AG04450 (cell line): Measurements from ENCODE around the gene IRAK3. TPM values are rescaled to one million over a fixed set of nuclear protein-coding genes. Genes with fewer than 3 reads are reported as not detected.

Experiments
- CTCF ChIA-PET: fragments of 300-600, 350-600 bp; formaldehyde crosslinking; extraction: SDS; loops from one replicate; lab custom pipeline; 2022; ENCODE audit warnings: antibody characterized with exemption, inconsistent platforms; lab: Charles Lee
- POLR2A ChIA-PET: fragments of 350-600 bp; formaldehyde crosslinking; extraction: SDS; loops from one replicate; lab custom pipeline; 2021; ENCODE audit warnings: antibody characterized with exemption, inconsistent platforms; lab: Yijun Ruan, JAX
- DNase-seq: peaks from one replicate; pipeline ENCODE4 v3.0.0-alpha.2; 2011; ENCODE audit warnings: low read depth, low spot score
- H3K27ac ChIP-seq: one replicate; pipeline ENCODE4 v1.5.1; 2012; ENCODE audit warnings: low read depth, low read length, control low read depth
- H3K27me3 ChIP-seq: one replicate; pipeline ENCODE4 v1.6.0; 2012; ENCODE audit warnings: low read length; ENCODE audit not compliant: control insufficient read depth, insufficient read depth
- H3K4me3 ChIP-seq: 2 replicates; pipeline ENCODE4 v1.5.1; 2011; ENCODE audit warnings: mild to moderate bottlenecking, low read depth, low read length, control low read depth
- H3K9me3 ChIP-seq: 2 replicates; pipeline ENCODE4 v1.5.1; 2012; ENCODE audit warnings: low read length; ENCODE audit not compliant: control insufficient read depth, insufficient read depth
- polyA minus RNA-seq: library from RNA; depleted of rRNA, polyadenylated mRNA; stranded (reverse); fragments of >200 nt; gene quantifications from 2 replicates; pipeline ENCODE4 v1.2.3, GENCODE V29; 2011; rRNA and poly(A)+ RNA removed
- polyA plus RNA-seq: library from polyadenylated mRNA; depleted of rRNA; stranded (reverse); fragments of >200 nt; gene quantifications from 2 replicates; pipeline ENCODE4 v1.2.3, GENCODE V29; 2011; rRNA removed
- TF ChIP-seq, protein P1 (sequence below): IDR thresholded peaks from 2 replicates; pipeline ENCODE4 v1.5.1; 2011; ENCODE audit warnings: low read depth, low read length, control low read depth, inconsistent platforms

IRAK3 gene, protein sequence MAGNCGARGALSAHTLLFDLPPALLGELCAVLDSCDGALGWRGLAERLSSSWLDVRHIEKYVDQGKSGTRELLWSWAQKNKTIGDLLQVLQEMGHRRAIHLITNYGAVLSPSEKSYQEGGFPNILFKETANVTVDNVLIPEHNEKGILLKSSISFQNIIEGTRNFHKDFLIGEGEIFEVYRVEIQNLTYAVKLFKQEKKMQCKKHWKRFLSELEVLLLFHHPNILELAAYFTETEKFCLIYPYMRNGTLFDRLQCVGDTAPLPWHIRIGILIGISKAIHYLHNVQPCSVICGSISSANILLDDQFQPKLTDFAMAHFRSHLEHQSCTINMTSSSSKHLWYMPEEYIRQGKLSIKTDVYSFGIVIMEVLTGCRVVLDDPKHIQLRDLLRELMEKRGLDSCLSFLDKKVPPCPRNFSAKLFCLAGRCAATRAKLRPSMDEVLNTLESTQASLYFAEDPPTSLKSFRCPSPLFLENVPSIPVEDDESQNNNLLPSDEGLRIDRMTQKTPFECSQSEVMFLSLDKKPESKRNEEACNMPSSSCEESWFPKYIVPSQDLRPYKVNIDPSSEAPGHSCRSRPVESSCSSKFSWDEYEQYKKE
- 2.9 and 3.4 TPM in 2 replicates for polyA plus RNA-seq
- 2.5 and 4.2 TPM in 2 replicates for polyA minus RNA-seq

DNA sequence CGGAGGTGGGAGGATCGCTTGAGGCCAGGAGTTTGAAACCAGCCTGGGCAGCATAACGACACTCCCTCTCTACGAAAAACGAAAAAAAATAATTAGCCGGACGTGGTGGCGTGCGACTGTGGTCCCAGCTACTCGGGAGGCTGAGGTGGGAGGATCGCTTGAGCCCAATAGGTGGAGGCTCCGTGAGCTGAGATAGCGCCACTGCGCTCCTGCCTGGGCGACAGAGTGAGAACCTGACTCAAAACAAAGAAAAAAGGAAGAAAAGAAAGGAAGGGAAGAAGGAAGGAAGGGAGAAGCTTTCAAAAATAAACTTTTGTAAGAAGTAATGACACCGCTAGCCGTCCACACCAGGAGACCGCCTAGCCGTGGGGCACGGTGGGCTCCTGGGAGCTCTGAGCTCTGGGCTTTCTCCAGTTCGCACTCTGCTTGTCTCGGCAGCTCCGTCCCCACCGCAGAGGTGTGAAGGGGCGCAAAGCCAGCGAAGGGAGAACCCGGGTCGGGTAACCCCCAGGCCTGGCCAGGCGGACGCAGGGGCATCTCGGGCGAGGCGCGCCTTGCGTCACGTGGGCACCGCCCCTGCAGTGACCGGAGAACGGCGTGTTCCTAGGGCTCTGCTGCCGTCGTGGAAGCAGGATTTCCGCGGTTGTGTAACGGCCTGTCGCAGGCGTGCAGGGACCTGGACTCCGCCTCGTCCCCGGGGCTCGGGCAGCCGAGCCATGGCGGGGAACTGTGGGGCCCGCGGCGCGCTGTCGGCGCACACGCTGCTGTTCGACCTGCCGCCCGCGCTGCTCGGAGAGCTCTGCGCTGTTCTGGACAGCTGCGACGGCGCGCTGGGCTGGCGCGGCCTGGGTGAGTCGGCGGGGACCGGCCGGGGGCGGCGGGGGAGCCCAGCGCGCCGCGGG lies at the start of gene IRAK3:
IRAK3 (plus strand) TSS at position 631 of the 902 bp plus-strand sequence; CDS start at position 717, 86 bp downstream.
- DNase-seq = no peak
- Histone ChIP-seq H3K9me3 (no peaks in the 10 kb centered on the region; the same call in 1 of the 2 replicates), H3K27ac (no peak within 1 kb of the TSS), H3K27me3 (peaks cover 6% of the 10 kb centered on the region), H3K4me3 (peak within 1 kb of the TSS; percentile 66)
- TF ChIP-seq, protein P1, sequence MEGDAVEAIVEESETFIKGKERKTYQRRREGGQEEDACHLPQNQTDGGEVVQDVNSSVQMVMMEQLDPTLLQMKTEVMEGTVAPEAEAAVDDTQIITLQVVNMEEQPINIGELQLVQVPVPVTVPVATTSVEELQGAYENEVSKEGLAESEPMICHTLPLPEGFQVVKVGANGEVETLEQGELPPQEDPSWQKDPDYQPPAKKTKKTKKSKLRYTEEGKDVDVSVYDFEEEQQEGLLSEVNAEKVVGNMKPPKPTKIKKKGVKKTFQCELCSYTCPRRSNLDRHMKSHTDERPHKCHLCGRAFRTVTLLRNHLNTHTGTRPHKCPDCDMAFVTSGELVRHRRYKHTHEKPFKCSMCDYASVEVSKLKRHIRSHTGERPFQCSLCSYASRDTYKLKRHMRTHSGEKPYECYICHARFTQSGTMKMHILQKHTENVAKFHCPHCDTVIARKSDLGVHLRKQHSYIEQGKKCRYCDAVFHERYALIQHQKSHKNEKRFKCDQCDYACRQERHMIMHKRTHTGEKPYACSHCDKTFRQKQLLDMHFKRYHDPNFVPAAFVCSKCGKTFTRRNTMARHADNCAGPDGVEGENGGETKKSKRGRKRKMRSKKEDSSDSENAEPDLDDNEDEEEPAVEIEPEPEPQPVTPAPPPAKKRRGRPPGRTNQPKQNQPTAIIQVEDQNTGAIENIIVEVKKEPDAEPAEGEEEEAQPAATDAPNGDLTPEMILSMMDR = no peak
- ChIA-PET CTCF (interaction anchor here (1.6 kb wide), 1 partner anchor 44 kb away, joined by 3 read pairs; no protein-coding TSS in a partner anchor), POLR2A (interaction anchor here (1.4 kb wide), 1 partner anchor 19 kb away, joined by 12 read pairs; the partner anchor contains the start of gene TMBIM4)

DNA sequence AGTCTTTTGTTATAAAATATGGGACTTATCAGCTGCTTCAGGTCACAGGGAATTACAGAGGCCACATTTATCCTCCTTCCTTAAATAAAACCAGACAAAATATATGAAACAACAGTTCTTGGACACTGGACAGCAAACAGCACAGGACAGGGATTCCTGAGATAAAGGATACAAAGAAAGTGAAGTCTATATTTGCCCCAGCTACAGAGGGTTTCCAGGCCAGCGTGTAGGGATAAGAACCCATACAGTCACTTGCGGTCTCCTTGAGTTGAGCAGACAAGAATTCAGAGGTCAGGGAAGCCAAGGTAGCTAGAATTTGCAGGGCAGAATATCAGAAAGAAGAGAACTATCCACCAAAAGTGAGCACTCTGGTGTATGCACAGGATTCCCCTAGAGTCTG lies 49.7 kb upstream of the IRAK3 start:
- no peak for DNase-seq
- TF ChIP-seq, protein P1 = no peak
- no peak overlapping the region for H3K4me3 ChIP-seq
- H3K27ac ChIP-seq = no peak overlapping the region
- ChIA-PET POLR2A (no interaction called here), CTCF (interaction anchor here (1.6 kb wide), 1 partner anchor 30 kb away, joined by 6 read pairs; the partner anchor contains the start of gene TMBIM4)
- no peaks in the 10 kb centered on the region for H3K27me3 ChIP-seq
- H3K9me3 ChIP-seq = peaks cover 2% of the 10 kb centered on the region; the same call in 1 of the 2 replicates

DNA sequence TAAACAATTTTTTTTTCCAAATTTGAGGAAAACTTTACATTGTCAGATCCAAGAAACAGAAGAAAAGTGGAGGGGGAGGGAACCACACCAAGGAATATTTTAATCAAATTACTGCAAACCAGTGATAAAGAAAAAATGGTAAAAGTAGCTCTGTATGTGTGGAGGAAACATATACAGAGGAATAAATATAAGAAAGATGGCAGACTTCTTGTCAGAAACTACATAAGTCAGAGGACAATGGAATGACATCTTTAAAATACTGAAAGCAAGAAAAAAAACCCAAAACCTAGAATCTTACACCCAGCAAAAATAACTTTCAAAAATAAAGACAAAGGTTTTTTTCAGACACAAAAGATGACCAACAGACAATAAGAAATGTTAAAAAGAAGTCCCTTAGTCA lies 48.3 kb upstream of the IRAK3 start:
- peaks cover 2% of the 10 kb centered on the region; the same call in 1 of the 2 replicates for H3K9me3 ChIP-seq

DNA sequence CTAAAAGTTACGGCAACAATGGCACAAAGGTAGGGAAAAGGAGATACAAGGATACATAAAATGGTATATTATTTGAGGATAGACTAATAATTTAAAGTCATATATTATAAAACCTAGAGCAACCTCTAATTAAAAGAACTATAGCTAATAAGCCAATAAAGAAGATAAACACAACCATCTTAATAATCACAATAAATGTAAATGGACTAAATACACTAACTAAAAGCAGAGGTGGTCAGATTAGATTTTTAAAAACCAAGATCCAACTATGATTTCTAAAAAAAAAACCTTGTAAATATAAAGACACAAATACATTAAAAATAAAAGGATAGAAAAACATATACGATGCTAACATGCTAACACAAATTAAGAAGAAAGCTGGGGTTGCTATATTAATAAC lies 47.7 kb upstream of the IRAK3 start:
- no peak for DNase-seq
- Histone ChIP-seq H3K9me3 (peaks cover 2% of the 10 kb centered on the region; the same call in 1 of the 2 replicates), H3K27ac (no peak overlapping the region), H3K4me3 (no peak overlapping the region), H3K27me3 (no peaks in the 10 kb centered on the region)
- TF ChIP-seq, protein P1 = no peak
- ChIA-PET POLR2A (no interaction called here), CTCF (interaction anchor here (0.6 kb wide), 2 partner anchors 267 to 973 kb away, joined by 3 read pairs; no protein-coding TSS in a partner anchor)

More for the DNA sequence above, 48.3 kb upstream of the IRAK3 start:
- H3K27me3 ChIP-seq = no peaks in the 10 kb centered on the region
- no peak overlapping the region for H3K4me3 ChIP-seq
- ChIA-PET CTCF (interaction anchor here (0.6 kb wide), 1 partner anchor 973 kb away, joined by 3 read pairs; no protein-coding TSS in a partner anchor), POLR2A (no interaction called here)
- DNase-seq = no peak
- H3K27ac ChIP-seq = no peak overlapping the region
- TF ChIP-seq, protein P1 = no peak
